H1 (cell line): Measurements from ENCODE around the gene NADSYN1. TPM values are rescaled to one million over a fixed set of nuclear protein-coding genes. Genes with fewer than 3 reads are reported as not detected.

ENCODE experiments used
- CTCF ChIA-PET: fragments of 300-600 bp; sonication (Branson Sonifier 250); formaldehyde crosslinking; loops from one replicate; lab custom pipeline; 2021; ENCODE audit not compliant: partially characterized antibody; lab: Charles Lee
- POLR2A ChIA-PET: fragments of 300-600 bp; sonication (Branson Sonifier 250); formaldehyde crosslinking; loops from one replicate; lab custom pipeline; 2021; ENCODE audit warnings: inconsistent platforms; ENCODE audit not compliant: partially characterized antibody; lab: Charles Lee
- DNase-seq, 2 experiments: peaks; one replicate each; pipeline versions ENCODE4 v3.0.0 to v3.0.0-alpha.2; 2010 to 2022; ENCODE audit warnings: low spot score in 2 of 2, low read depth in 1 of 2, mixed read lengths in 1 of 2
- FAIRE-seq: peaks from 2 replicates; lab custom pipeline; 2011; peaks lifted over from hg19 to GRCh38; lab: Jason Lieb, UNC
- H2AFZ ChIP-seq: 2 replicates; pipeline ENCODE4 v1.8.1; 2012; ENCODE audit warnings: low read length, inconsistent platforms
- H2AK5ac ChIP-seq: 2 replicates; pipeline ENCODE4 v1.6.1; 2013; ENCODE audit warnings: low read depth, low read length
- H2BK120ac ChIP-seq: replicated peaks from 2 replicates; pipeline ENCODE3; 2013; ENCODE audit warnings: low read depth, low read length, inconsistent platforms
- H2BK12ac ChIP-seq: 2 replicates; pipeline ENCODE4 v1.6.1; 2013; ENCODE audit warnings: low read depth, low read length
- H2BK15ac ChIP-seq: 2 replicates; pipeline ENCODE4 v1.6.1; 2013; ENCODE audit warnings: low read length
- H2BK20ac ChIP-seq: 2 replicates; pipeline ENCODE4 v1.6.1; 2013; ENCODE audit warnings: low read length
- H2BK5ac ChIP-seq: 2 replicates; pipeline ENCODE4 v1.6.1; 2013; ENCODE audit warnings: low read depth, low read length
- H3K14ac ChIP-seq: 2 replicates; pipeline ENCODE4 v1.6.1; 2013; ENCODE audit warnings: inconsistent platforms; ENCODE audit not compliant: insufficient read length
- H3K18ac ChIP-seq: 2 replicates; pipeline ENCODE4 v1.6.1; 2013; ENCODE audit warnings: low read length; ENCODE audit errors: extremely low read depth
- H3K23ac ChIP-seq: 2 replicates; pipeline ENCODE4 v1.6.1; 2013; ENCODE audit warnings: inconsistent platforms; ENCODE audit not compliant: insufficient read length
- H3K23me2 ChIP-seq: 2 replicates; pipeline ENCODE4 v1.6.1; 2013; ENCODE audit warnings: low read depth, low read length
- H3K27ac ChIP-seq: 2 replicates; pipeline ENCODE4 v1.6.1; 2011; ENCODE audit warnings: low read depth, low read length, inconsistent platforms
- H3K27me3 ChIP-seq, 4 experiments: replicated peaks in 1 of 4; 1 replicate in 1 of 4; 2 replicates in 3 of 4; pipeline versions ENCODE4 v1.6.1 to v1.8.1; 2011 to 2013; ENCODE audit warnings: low read length in 3 of 4, mild to moderate bottlenecking in 3 of 4, inconsistent platforms in 2 of 4, mixed read lengths in 2 of 4, moderate library complexity in 1 of 4; ENCODE audit not compliant: control insufficient read depth in 3 of 4, insufficient read depth in 3 of 4; ENCODE audit errors: extremely low read depth in 1 of 4
- H3K36me3 ChIP-seq, 4 experiments: 2 replicates each; pipeline versions ENCODE4 v1.6.1 to v1.8.1; 2011 to 2013; ENCODE audit warnings: mild to moderate bottlenecking in 4 of 4, low read length in 3 of 4, moderate library complexity in 2 of 4, control low read depth in 1 of 4, inconsistent platforms in 1 of 4; ENCODE audit not compliant: insufficient read depth in 4 of 4, control insufficient read depth in 2 of 4
- H3K4ac ChIP-seq: replicated peaks from 2 replicates; pipeline ENCODE3; 2013; ENCODE audit warnings: low read length, low read depth, mixed read lengths, inconsistent platforms; ENCODE audit not compliant: insufficient read length
- H3K4me1 ChIP-seq, 4 experiments: replicated peaks in 1 of 4; 1 replicate in 1 of 4; 2 replicates in 3 of 4; pipeline versions ENCODE4 v1.6.1 to v1.8.1; 2011 to 2013; ENCODE audit warnings: low read length in 3 of 4, inconsistent platforms in 2 of 4, mixed read lengths in 1 of 4; ENCODE audit not compliant: insufficient read depth in 4 of 4, control insufficient read depth in 3 of 4
- H3K4me2 ChIP-seq, 2 experiments: 2 replicates each; pipeline versions ENCODE4 v1.6.1 to v1.8.1; 2011 to 2013; ENCODE audit warnings: low read depth in 2 of 2, low read length in 2 of 2, control low read depth in 1 of 2, inconsistent platforms in 1 of 2, mild to moderate bottlenecking in 1 of 2; ENCODE audit not compliant: insufficient read depth in 1 of 2
- H3K4me3 ChIP-seq, 4 experiments: fragments of 200-600, 300-600 bp in 1 of 4; sonication (generic), shearing (Covaris generic), sonication (Bioruptor Twin) in 1 of 4; 2 replicates each; pipeline versions ENCODE4 v1.5.1 to v1.8.1; 2011 to 2016; ENCODE audit warnings: low read length in 4 of 4, low read depth in 3 of 4, control low read depth in 2 of 4, inconsistent platforms in 2 of 4, mild to moderate bottlenecking in 2 of 4, mixed read lengths in 1 of 4, moderate library complexity in 1 of 4; ENCODE audit not compliant: insufficient read depth in 2 of 4; ENCODE audit errors: extremely low read depth in 1 of 4
- H3K56ac ChIP-seq: replicated peaks from 2 replicates; pipeline ENCODE3; 2013; ENCODE audit warnings: low read depth, mild to moderate bottlenecking, mixed read lengths, low read length, inconsistent platforms; ENCODE audit not compliant: insufficient read length
- H3K79me1 ChIP-seq: 2 replicates; pipeline ENCODE4 v1.6.1; 2013; ENCODE audit warnings: low read depth, low read length, control low read depth
- H3K79me2 ChIP-seq, 2 experiments: 2 replicates each; pipeline versions ENCODE4 v1.6.1 to v1.8.1; 2012 to 2013; ENCODE audit warnings: low read length in 2 of 2, mild to moderate bottlenecking in 2 of 2, inconsistent platforms in 1 of 2; ENCODE audit not compliant: insufficient read depth in 2 of 2, control insufficient read depth in 1 of 2
- H3K9ac ChIP-seq, 4 experiments: replicated peaks in 1 of 4; 1 replicate in 1 of 4; 2 replicates in 3 of 4; pipeline versions ENCODE4 v1.6.1 to v1.8.1; 2011 to 2013; ENCODE audit warnings: low read depth in 3 of 4, low read length in 3 of 4, control low read depth in 2 of 4, mild to moderate bottlenecking in 2 of 4, moderate library complexity in 2 of 4, inconsistent platforms in 1 of 4; ENCODE audit errors: extremely low read depth in 1 of 4
- H3K9me3 ChIP-seq, 2 experiments: 2 replicates each; pipeline versions ENCODE4 v1.6.1 to v1.8.1; 2012 to 2013; ENCODE audit warnings: mild to moderate bottlenecking in 2 of 2, moderate library complexity in 2 of 2, control low read depth in 1 of 2, inconsistent platforms in 1 of 2, low read depth in 1 of 2, low read length in 1 of 2, mixed read lengths in 1 of 2; ENCODE audit not compliant: insufficient read depth in 2 of 2
- H4K20me1 ChIP-seq, 2 experiments: replicated peaks in 1 of 2; 2 replicates each; pipeline versions ENCODE3 to v1.8.1; 2011 to 2013; ENCODE audit warnings: inconsistent platforms in 2 of 2, low read length in 2 of 2, mild to moderate bottlenecking in 1 of 2; ENCODE audit not compliant: insufficient read depth in 2 of 2, control insufficient read depth in 1 of 2
- H4K5ac ChIP-seq: 2 replicates; pipeline ENCODE4 v1.6.1; 2013; ENCODE audit warnings: low read length, low read depth, mixed read lengths, inconsistent platforms; ENCODE audit not compliant: insufficient read length
- H4K8ac ChIP-seq: 2 replicates; pipeline ENCODE4 v1.8.0; 2013; ENCODE audit warnings: mild to moderate bottlenecking, moderate library complexity, low read length, inconsistent platforms; ENCODE audit not compliant: insufficient read depth; ENCODE audit errors: extremely low read depth
- H4K91ac ChIP-seq: replicated peaks from 2 replicates; pipeline ENCODE3; 2013; ENCODE audit warnings: low read length, mixed read lengths, inconsistent platforms; ENCODE audit not compliant: insufficient read length
- BACH1 ChIP-seq: IDR thresholded peaks from 2 replicates; pipeline ENCODE4 v1.6.1; 2012; ENCODE audit warnings: low read length, improper control_type of control experiment
- BRCA1 ChIP-seq: IDR thresholded peaks from 2 replicates; pipeline ENCODE4 v1.6.1; 2012; ENCODE audit warnings: low read depth, low read length, improper control_type of control experiment
- CREB1 ChIP-seq: IDR thresholded peaks from 2 replicates; pipeline ENCODE4 v1.6.1; 2012; ENCODE audit warnings: inconsistent platforms
- E2F6 ChIP-seq: IDR thresholded peaks from 2 replicates; pipeline ENCODE4 v1.6.1; 2012; ENCODE audit warnings: inconsistent platforms
- NRF1 ChIP-seq: IDR thresholded peaks from 2 replicates; pipeline ENCODE4 v1.6.1; 2011; ENCODE audit warnings: mild to moderate bottlenecking, low read depth, low read length, improper control_type of control experiment
- TAF1 ChIP-seq: IDR thresholded peaks from 2 replicates; pipeline ENCODE4 v1.6.1; 2011; ENCODE audit warnings: mild to moderate bottlenecking, low read depth, low read length
- TCF12 ChIP-seq: IDR thresholded peaks from 2 replicates; pipeline ENCODE4 v1.6.1; 2011; ENCODE audit warnings: low read depth, mild to moderate bottlenecking, low read length
- USF2 ChIP-seq: IDR thresholded peaks from 2 replicates; pipeline ENCODE4 v1.6.1; 2011; ENCODE audit warnings: low read length, improper control_type of control experiment
- ZNF274 ChIP-seq: IDR thresholded peaks from 2 replicates; pipeline ENCODE4 v1.7.0; 2012; ENCODE audit warnings: low read length, borderline replicate concordance; ENCODE audit errors: extremely low read depth
- WGBS, 2 experiments: shearing (Covaris generic) in 1 of 2; methylation state at CpG; one replicate each; pipeline versions ENCODE4 v1.1.6 to v1.1.7; 2013 to 2015; ENCODE audit warnings: low lambda C conversion rate in 2 of 2, mixed read lengths in 2 of 2, inconsistent platforms in 1 of 2, low coverage in 1 of 2, missing lambda C conversion rate in 1 of 2; ENCODE audit not compliant: insufficient replicate concordance in 2 of 2, insufficient coverage in 1 of 2, insufficient read length in 1 of 2; ENCODE audit errors: extremely low coverage in 1 of 2, missing lambda C conversion rate in 1 of 2; 5-methylcytosine and 5-hydroxymethylcytosine counted together
- polyA plus RNA-seq, 7 experiments: library from polyadenylated mRNA; depleted of rRNA in 3 of 7; stranded (reverse) in 5 of 7; unstranded in 2 of 7; fragments of >200 nt in 5 of 7; fragments of 200-250 nt in 2 of 7; gene quantifications; 1 replicate in 5 of 7; 2 replicates in 1 of 7; 4 replicates in 1 of 7; pipeline versions ENCODE4 v1.2.1 to v1.2.3, GENCODE V29; 2011 to 2013; ENCODE audit warnings: missing spikeins in 2 of 7, mixed read lengths in 2 of 7
- total RNA-seq: library from RNA; stranded (reverse); fragmentation: NEBNext Ultra II Directional; extraction: Animal tissue kit (Norgen Biotek cat#: 25700); gene quantifications from 2 replicates; pipeline ENCODE4 v1.2.1, GENCODE V29; 2021

The NADSYN1 gene
- total and polyA plus RNA-seq, 2 of the 8 experiments (the other 6 are each of a cell fraction or from before 2014, with no cell fraction given): 38.3 to 38.6 TPM

GRCh38 chr11:71467164-71467563, 14.2 kb downstream of the NADSYN1 start:
- H3K56ac ChIP-seq: no peak overlapping the region
- peaks cover 2 to 3% of the 10 kb centered on the region in 2 experiments for H4K20me1 ChIP-seq
- H3K23me2 ChIP-seq: no peaks in the 10 kb centered on the region
- no peaks in the 10 kb centered on the region for H3K79me1 ChIP-seq
- peaks cover 6 to 7% of the 10 kb centered on the region in 2 experiments; a peak in 3 of 4 replicates for H3K9me3 ChIP-seq
- H2BK5ac ChIP-seq: no peak overlapping the region
- no peaks in the 10 kb centered on the region for H3K79me2 ChIP-seq
- TF ChIP-seq TCF12 (no peak), BRCA1 (no peak), USF2 (no peak), CREB1 (no peak), BACH1 (no peak), E2F6 (no peak), TAF1 (no peak), NRF1 (no peak), ZNF274 (no peak)
- H3K9ac ChIP-seq: no peak overlapping the region
- FAIRE-seq (no peak), DNase-seq (no peak)
- no peak overlapping the region for H4K8ac ChIP-seq
- no peaks in the 10 kb centered on the region for H3K27me3 ChIP-seq
- H2BK120ac ChIP-seq: no peak overlapping the region
- CTCF ChIA-PET: no interaction called here
- no peak overlapping the region for H2BK20ac ChIP-seq
- no peak overlapping the region for H3K4ac ChIP-seq
- H3K14ac ChIP-seq: no peak overlapping the region
- POLR2A ChIA-PET: interaction anchor here (0.7 kb wide), 1 partner anchor 9 kb away, joined by 3 read pairs; no protein-coding TSS in a partner anchor
- peaks cover 2 to 8% (median 8%) of the 10 kb centered on the region in 4 experiments; a peak in 6 of 8 replicates for H3K36me3 ChIP-seq
- 84% methylated on average over 6 of the region's 6 CpGs; no CpG with 5 or more reads in 1 of the 2 experiments for WGBS, 2 experiments
- no peak overlapping the region for H3K4me3 ChIP-seq
- no peak overlapping the region for H4K5ac ChIP-seq
- H3K23ac ChIP-seq: no peak overlapping the region
- no peak overlapping the region for H2BK12ac ChIP-seq
- H2AK5ac ChIP-seq: no peak overlapping the region
- H4K91ac ChIP-seq: no peak overlapping the region
- H3K4me1 ChIP-seq: no peaks in the 10 kb centered on the region; a peak in 1 of 7 replicates
- no peak overlapping the region for H3K4me2 ChIP-seq
- no peak overlapping the region for H2BK15ac ChIP-seq
- H2AFZ ChIP-seq: no peak overlapping the region
- H3K27ac ChIP-seq: no peak overlapping the region
- no peak overlapping the region for H3K18ac ChIP-seq
